GM23338 (cell line): ENCODE measurements around the gene TRA2A.

Experiments
- CTCF ChIP-seq, 2 experiments: fragments of 200-600 bp in 1 of 2; sonication (generic) in 1 of 2; conservative IDR thresholded peaks; 2 replicates each; pipeline versions ENCODE4 v1.5.1 to v1.6.1; 2016 to 2017; ENCODE audit warnings: antibody characterized with exemption in 2 of 2, low read depth in 2 of 2, mild to moderate bottlenecking in 2 of 2, moderate library complexity in 1 of 2
- EZH2 ChIP-seq: fragments of 200-600 bp; sonication (generic); IDR thresholded peaks from one replicate; pipeline ENCODE4 v1.8.0; 2017; ENCODE audit warnings: antibody characterized with exemption, mild to moderate bottlenecking, low read depth; ENCODE audit not compliant: unreplicated experiment
- POLR2AphosphoS5 ChIP-seq: IDR thresholded peaks from 2 replicates; pipeline ENCODE4 v1.6.1; 2016; ENCODE audit warnings: antibody characterized with exemption, low read depth

- no peak for TF ChIP-seq POLR2AphosphoS5
- TF ChIP-seq CTCF (conservative IDR thresholded peaks at IDR 0.05; ENCODE audit: low read depth in 2 of 2), result no peak
- no peak for TF ChIP-seq EZH2
These were observed 49.1 kb downstream of the TRA2A start for GRCh38 chr7:23482686-23483085.
